ENCODE results near the gene RIT2. TPM values are rescaled to one million over a fixed set of nuclear protein-coding genes. Genes with fewer than 3 reads are reported as not detected.

The RIT2 gene
- total and polyA plus RNA-seq, 2 experiments from 2014 or later: not detected

DNA sequence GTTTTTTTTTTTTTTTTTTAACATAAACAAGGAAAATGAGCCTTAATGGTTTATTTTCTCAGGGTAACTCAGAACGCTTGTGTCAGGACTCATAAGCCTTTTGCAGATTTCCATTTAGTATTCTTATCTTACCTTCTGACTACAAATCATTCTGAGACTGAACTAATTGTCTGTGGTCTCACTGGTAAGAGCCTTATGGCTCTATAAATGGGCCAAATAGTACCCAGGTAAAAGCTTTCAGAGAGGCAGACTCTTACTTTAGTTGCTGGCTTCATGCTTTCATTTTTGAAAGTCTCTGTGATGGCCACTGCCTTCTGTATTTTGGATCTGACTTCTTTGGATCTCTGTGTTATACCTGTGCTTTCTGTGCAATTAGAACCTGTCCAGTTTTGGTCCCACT, 403.4 kb downstream of the RIT2 start:
- TF ChIP-seq, protein P1, sequence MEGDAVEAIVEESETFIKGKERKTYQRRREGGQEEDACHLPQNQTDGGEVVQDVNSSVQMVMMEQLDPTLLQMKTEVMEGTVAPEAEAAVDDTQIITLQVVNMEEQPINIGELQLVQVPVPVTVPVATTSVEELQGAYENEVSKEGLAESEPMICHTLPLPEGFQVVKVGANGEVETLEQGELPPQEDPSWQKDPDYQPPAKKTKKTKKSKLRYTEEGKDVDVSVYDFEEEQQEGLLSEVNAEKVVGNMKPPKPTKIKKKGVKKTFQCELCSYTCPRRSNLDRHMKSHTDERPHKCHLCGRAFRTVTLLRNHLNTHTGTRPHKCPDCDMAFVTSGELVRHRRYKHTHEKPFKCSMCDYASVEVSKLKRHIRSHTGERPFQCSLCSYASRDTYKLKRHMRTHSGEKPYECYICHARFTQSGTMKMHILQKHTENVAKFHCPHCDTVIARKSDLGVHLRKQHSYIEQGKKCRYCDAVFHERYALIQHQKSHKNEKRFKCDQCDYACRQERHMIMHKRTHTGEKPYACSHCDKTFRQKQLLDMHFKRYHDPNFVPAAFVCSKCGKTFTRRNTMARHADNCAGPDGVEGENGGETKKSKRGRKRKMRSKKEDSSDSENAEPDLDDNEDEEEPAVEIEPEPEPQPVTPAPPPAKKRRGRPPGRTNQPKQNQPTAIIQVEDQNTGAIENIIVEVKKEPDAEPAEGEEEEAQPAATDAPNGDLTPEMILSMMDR (IDR thresholded peaks at IDR 0.05; ENCODE audit: low read depth, low read length): no peak
- no peak overlapping the region for H3K27ac ChIP-seq

DNA sequence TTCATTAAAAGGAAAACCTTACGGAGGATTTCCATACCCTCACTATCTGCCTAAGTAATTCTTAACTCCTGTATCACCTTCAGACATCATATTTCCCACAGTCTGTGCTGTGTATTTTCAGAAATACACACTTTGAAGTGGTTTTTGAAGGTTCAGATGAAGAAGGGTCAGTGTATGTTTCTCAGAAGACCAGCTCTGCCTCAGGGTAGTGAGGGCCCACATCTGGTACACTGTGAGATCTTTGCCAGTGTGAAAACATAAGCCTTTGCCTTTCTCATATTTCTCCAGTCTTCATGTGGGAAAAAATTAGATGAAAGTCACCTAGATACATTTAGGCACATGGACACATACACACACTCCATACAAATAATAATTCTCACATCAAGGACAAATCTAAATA, 408.4 kb downstream of the RIT2 start:
- peak overlapping the region; percentile 63 for H3K27ac ChIP-seq
- H3K9me3 ChIP-seq (ENCODE audit: low read depth): no peaks in the 10 kb centered on the region
- no peaks in the 10 kb centered on the region for H3K27me3 ChIP-seq
- TF ChIP-seq, protein P1 (IDR thresholded peaks at IDR 0.05; ENCODE audit: low read depth, low read length): no peak
- H3K4me3 ChIP-seq: no peak overlapping the region
- no peaks in the 10 kb centered on the region for H3K4me1 ChIP-seq (ENCODE audit: low read depth)
- DNase-seq (ENCODE audit: low read depth in 1 of 2, low spot score in 1 of 2): no peak
- no peaks in the 10 kb centered on the region for H3K36me3 ChIP-seq

More for the DNA sequence above, 403.4 kb downstream of the RIT2 start:
- no peaks in the 10 kb centered on the region for H3K36me3 ChIP-seq
- no peak overlapping the region for H3K4me3 ChIP-seq
- no peaks in the 10 kb centered on the region for H3K4me1 ChIP-seq (ENCODE audit: low read depth)
- H3K27me3 ChIP-seq: no peaks in the 10 kb centered on the region
- no peak for DNase-seq (ENCODE audit: low read depth in 1 of 2, low spot score in 1 of 2)
- H3K9me3 ChIP-seq (ENCODE audit: low read depth): no peaks in the 10 kb centered on the region

DNA sequence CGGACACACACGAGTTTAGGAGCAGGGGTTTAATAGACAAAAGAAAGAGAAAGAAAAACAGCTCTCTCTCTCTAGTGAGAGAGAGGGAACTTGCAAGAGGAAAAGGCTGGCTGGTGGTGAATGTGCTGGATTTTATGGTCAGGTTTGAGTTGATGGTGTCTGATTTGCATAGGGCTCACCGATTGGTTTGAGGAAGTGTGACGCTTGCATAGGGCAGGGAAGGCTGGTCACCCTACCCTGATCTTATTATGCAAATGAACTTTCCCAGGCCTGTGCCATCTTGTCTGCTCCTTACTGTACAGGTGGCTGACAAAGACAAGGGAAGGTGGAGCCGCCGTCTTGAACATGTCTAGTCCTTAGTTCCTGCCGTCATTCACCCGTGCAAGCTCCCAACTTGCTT, 408.9 kb downstream of the RIT2 start:
- TF ChIP-seq, protein P1 (IDR thresholded peaks at IDR 0.05; ENCODE audit: low read depth, low read length): no peak
- no peaks in the 10 kb centered on the region for H3K27me3 ChIP-seq
- peak; percentile 1 to 67 for DNase-seq (ENCODE audit: low read depth in 1 of 2, low spot score in 1 of 2)
- H3K9me3 ChIP-seq (ENCODE audit: low read depth): no peaks in the 10 kb centered on the region
- no peaks in the 10 kb centered on the region for H3K36me3 ChIP-seq
- no peak overlapping the region for H3K4me3 ChIP-seq
- H3K4me1 ChIP-seq (ENCODE audit: low read depth): no peaks in the 10 kb centered on the region
- peak overlapping the region; percentile 63 for H3K27ac ChIP-seq

DNA sequence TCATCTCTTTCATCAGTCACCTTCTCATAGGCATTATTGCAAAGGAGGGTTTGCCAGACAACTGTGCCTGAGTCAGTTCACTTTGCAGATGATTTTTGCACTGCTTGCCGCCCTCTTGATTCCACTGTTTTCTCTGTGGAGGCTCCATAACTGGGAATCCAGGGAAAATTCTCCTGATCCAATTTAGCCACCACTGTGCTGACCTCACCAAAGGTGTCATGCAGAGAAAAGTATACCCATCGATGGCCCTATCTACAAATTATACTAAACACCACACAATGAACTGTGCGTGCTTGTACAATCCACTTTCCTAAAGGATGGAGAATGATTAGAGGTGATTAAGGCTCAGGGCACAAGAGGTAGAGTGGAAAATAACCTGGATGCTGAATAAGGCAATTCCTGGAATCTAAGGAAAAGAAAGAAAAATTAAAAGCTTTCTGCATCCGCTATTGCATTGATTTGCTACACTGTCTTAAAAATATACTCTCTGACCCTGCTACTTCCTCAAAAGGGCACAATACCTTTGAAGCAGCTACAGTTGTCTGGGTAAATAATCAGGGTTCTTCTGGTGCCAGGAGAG, 409.4 kb downstream of the RIT2 start:
- Histone ChIP-seq H3K9me3 (ENCODE audit: low read depth) (no peaks in the 10 kb centered on the region), H3K36me3 (no peaks in the 10 kb centered on the region), H3K27me3 (no peaks in the 10 kb centered on the region), H3K27ac (peak overlapping the region; percentile 63), H3K4me1 (ENCODE audit: low read depth) (no peaks in the 10 kb centered on the region), H3K4me3 (no peak overlapping the region)
- TF ChIP-seq, protein P1 (IDR thresholded peaks at IDR 0.05; ENCODE audit: low read depth, low read length): no peak
- DNase-seq (ENCODE audit: low read depth in 1 of 2, low spot score in 1 of 2): no peak

Other genes starting within 250 kb of the RIT2 start
- gene SYT4, start 161.8 kb upstream of the RIT2 start, total RNA-seq: 0.07 TPM in 1 of 2 replicates, not detected in the other
- gene SYT4, start 161.8 kb upstream of the RIT2 start, polyA plus RNA-seq: 0.17 TPM in 1 of 2 replicates, not detected in the other